VCaP (cell line): ENCODE measurements around the gene CNNM3.

Experiments used
- H3K27ac ChIP-seq: fragments of 450-650 bp; 2 replicates; pipeline ENCODE4 v1.5.1; 2017
- TF ChIP-seq, protein P1 (sequence below): fragments of 450-650 bp; conservative IDR thresholded peaks from 2 replicates; pipeline ENCODE4 v1.5.1; 2017; ENCODE audit warnings: mild to moderate bottlenecking, moderate library complexity

Gene CNNM3

DNA sequence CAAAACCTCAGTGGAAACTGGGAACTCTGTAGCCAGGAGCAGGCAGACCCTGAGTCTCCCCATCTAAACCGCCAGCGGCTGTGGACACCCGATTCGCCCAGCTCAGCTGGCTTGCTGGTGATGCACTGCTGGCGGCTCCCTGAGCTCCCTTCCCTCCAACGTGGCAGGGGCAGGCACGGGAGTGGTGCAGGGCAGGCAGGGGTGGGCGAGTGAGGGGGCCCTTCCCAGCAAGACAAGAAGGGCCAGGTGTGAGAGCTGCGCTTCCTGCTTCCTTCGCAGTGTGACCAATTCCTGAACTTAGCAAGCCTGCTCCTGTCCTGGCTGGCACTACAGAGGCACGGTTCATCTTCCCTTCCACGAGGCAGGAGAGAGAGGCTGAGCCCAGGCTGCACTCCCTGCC is 66.2 kb downstream of the CNNM3 start:
- no peak overlapping the region for H3K27ac ChIP-seq
- TF ChIP-seq, protein P1, sequence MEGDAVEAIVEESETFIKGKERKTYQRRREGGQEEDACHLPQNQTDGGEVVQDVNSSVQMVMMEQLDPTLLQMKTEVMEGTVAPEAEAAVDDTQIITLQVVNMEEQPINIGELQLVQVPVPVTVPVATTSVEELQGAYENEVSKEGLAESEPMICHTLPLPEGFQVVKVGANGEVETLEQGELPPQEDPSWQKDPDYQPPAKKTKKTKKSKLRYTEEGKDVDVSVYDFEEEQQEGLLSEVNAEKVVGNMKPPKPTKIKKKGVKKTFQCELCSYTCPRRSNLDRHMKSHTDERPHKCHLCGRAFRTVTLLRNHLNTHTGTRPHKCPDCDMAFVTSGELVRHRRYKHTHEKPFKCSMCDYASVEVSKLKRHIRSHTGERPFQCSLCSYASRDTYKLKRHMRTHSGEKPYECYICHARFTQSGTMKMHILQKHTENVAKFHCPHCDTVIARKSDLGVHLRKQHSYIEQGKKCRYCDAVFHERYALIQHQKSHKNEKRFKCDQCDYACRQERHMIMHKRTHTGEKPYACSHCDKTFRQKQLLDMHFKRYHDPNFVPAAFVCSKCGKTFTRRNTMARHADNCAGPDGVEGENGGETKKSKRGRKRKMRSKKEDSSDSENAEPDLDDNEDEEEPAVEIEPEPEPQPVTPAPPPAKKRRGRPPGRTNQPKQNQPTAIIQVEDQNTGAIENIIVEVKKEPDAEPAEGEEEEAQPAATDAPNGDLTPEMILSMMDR = no peak

DNA sequence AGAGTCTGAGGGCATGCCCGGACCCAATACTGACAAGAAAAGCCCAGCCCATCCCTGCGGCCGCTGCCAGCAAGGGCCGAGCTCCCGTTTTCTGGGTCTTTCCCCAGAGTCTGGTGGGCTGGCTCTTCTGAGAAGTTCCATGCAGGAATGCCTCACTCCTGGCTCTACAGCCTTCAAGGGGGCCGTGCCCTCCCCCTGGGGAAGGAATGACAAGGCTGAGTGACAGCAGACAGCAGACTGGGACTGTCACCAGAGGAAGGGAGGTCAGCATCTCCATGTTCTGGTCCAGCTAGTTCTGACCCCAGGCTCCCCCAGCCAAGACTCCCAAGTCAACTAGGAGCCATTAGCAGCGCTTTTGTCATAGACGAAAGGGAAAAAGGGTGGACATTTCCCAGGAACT is 66.8 kb downstream of the CNNM3 start:
- TF ChIP-seq, protein P1 = no peak
- H3K27ac ChIP-seq = no peak overlapping the region

DNA sequence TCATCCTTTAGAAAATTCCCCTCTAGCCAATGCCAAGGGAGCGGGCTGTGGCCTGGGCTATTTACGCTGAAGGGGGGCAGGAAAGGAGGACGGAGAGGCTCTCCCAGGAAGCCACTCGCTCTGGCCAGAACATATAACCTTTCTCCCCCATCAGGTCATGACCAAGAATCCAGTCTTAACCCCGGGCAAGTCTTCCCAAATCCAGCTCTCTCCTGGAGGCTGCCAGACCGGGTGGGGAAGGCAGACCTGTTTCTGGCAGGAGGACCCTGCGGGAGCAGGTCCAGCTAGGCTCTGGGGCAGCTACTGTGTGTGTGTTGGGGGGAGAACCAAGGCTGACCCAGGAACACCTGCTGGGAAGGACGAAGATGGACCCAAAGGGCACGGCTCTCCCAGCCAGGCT is 67.2 kb downstream of the CNNM3 start:
- no peak overlapping the region for H3K27ac ChIP-seq
- TF ChIP-seq, protein P1 = no peak
